Right lobe of liver (tissue), 4 donors: ENCODE results near the gene TOB1.

Experiments used
- CTCF ChIP-seq, 4 donors: fragments of 200-600 bp in 3 of 4; fragments of 450-650 bp in 1 of 4; IDR thresholded peaks; one replicate each; pipeline versions ENCODE4 v1.5.1 to v1.8.0; 2016 to 2022; ENCODE audit warnings: antibody characterized with exemption in 4 of 4, mild to moderate bottlenecking in 2 of 4
- POLR2A ChIP-seq: fragments of 450-650 bp; IDR thresholded peaks from one replicate; pipeline ENCODE4 v1.6.1; 2017; ENCODE audit warnings: antibody characterized with exemption, mild to moderate bottlenecking
- donor health status: DM: no; HTN: no; CAD: no.
- donor health status: DM: no; HTN: no; CAD: no.
- donor health status: DM: no; HTN: yes; CAD: no.

GRCh38 chr17:50844117-50844700 lies 21.9 kb downstream of the TOB1 start:
- TF ChIP-seq CTCF (IDR thresholded peaks at IDR 0.05) (no peak), POLR2A (no peak)
